Measurements from ENCODE around the gene CEP85L.

Gene CEP85L

DNA sequence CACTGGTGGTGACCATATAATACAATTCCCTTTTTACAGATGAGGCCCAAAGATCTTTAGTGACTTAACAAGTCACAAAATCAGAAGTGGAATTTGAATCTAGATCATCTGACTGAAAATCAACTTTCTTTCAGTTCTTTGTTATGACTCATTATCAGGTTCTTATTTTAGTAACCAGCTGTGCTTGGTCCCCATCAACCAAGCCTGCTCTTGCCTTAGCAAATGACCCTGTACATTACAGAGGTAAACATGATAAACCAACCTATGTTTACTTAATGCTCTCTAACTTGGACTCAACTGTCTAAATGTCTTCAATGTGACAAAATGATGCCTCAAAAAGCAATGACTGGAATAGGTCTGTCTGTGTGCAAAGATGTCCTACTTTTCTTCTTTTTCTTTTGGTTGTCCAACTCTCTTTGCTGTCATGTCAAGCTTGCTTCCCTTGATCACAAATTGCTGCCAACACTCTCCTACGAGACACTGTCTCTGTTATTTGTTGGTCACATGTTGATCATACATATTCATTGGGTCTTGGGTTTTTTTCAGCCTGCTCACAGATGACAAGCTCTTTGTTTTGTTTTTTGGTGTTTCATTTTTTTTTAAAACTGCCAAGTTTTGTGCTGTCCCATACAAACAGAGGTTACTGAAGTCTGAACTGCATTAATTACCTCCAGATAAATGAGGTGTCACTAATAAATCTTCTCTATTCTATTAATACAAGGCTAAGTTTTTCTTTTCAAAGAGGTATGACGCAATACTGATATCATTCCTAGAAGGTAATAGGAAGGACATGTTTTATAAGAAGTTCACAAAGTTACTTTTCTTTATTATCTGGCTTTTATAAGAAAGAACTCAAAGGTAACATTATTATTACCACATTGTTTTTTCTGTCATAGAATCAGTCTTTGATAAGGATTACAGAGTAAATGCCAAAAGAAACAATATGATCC, 165.5 kb downstream of the CEP85L start:
- TF ChIP-seq CTCF (IDR thresholded peaks at IDR 0.05) (no peak), ZFX (IDR thresholded peaks at IDR 0.05; ENCODE audit: borderline replicate concordance) (no peak)

DNA sequence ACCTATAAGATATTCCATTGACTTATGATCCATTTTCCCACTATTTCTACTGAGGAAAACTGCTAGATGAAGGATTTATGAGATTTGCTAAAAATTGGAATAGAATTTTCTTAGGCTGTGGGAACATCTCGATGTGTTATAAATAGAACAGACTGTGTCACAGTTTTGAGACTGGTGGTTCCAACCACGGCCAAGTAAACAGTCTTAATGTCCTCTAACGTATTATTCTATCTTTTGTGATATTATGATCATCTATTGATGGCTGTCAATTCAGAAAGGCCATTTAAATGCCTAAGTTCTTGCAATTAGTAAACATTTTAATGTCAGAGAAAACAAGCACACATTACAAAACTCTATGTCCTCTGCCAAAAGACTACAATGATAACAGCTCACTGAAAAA, 174.8 kb downstream of the CEP85L start:
- TF ChIP-seq ZFX (IDR thresholded peaks at IDR 0.05; ENCODE audit: borderline replicate concordance) (no peak), CTCF (IDR thresholded peaks at IDR 0.05) (no peak)
- no peak overlapping the region for H3K27ac ChIP-seq

More for the DNA sequence above, 165.5 kb downstream of the CEP85L start:
- H3K27ac ChIP-seq: no peak overlapping the region

GRCh38 chr6:118473266-118473665, 178.1 kb downstream of the CEP85L start:
- H3K27ac ChIP-seq: no peak overlapping the region
- TF ChIP-seq CTCF (IDR thresholded peaks at IDR 0.05) (no peak), ZFX (IDR thresholded peaks at IDR 0.05; ENCODE audit: borderline replicate concordance) (no peak)

DNA sequence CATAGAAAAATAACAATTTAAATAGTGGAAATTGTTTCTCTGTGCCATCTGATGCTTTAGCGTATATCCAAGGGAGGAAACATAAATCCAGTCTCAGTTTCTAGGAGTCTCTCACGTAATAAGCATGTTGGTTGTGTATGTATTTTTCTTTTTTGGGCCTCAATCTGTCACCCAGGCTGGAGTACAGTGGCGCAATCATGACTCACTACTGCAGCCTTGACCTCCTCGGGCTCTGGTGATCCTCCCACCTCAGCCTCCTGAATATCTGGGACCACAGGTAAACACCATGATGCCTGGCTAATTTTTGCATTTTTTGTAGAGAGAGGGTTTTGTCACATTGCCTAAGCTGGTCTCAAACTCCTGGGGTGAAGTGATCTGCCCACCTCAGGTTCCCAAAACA, 181.9 kb downstream of the CEP85L start:
- no peak overlapping the region for H3K27ac ChIP-seq
- no peak for TF ChIP-seq CTCF (IDR thresholded peaks at IDR 0.05)
- TF ChIP-seq ZFX (IDR thresholded peaks at IDR 0.05; ENCODE audit: borderline replicate concordance): no peak

DNA sequence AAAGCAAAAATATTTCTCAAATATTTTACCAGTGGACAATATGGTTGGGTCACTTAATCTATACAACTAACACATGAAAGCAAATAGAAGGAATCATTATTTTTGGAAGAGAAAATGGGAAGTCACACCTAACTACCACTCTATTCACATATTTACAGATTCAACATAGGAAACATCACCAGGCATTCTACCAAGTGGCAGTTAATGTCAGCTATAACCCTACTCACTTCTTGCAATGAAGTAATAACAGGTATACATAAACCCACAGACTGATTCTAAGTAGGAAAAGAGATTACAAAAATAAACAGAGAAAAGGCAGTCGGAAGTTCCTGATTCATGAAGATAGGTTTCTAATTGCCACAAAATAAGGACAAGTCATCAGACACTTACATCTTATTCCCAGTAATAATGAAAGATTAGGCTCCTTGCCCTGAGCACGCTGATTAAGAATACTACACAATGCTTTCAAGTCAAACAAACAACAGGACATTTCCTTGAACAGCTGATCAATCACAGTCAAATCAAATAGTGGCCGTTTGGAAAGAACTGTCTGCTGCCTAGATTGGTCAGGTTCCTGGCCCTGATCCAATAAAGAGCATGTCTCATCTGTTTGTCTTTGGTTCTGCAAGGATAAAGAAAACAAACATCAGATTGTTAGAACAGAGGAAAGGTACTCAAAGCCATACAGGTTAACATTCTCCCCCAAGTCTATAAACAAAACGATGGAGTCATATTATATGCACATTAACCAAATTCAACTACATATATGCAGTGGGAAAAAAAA, 182.5 kb downstream of the CEP85L start:
- peak overlapping the region; percentile 20 for H3K27ac ChIP-seq
- TF ChIP-seq ZFX (IDR thresholded peaks at IDR 0.05; ENCODE audit: borderline replicate concordance) (no peak), CTCF (IDR thresholded peaks at IDR 0.05) (no peak)

DNA sequence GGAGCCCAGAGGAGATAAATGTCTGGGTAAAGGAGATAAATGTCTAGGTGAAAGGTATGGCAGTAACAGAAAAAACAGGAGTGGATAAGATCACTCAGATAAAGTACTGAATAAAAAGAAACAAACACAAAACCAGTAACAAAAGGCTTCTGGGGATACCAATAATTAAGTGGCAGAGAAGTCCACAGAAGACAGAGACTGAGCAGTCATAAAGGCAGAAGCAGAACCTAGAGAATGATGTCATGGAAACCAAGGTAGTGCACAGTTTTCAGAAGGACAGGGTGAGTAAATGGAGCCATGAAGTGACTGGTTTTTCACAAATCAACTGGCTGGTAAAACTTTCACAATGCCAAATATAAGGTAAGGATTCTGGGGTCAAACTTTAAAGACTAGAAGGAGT, 184.2 kb downstream of the CEP85L start:
- H3K27ac ChIP-seq: no peak overlapping the region
- TF ChIP-seq CTCF (IDR thresholded peaks at IDR 0.05) (no peak), ZFX (IDR thresholded peaks at IDR 0.05; ENCODE audit: borderline replicate concordance) (no peak)
